MCF 10A (cell line): Measurements from ENCODE around the gene CTNNA1. TPM values are rescaled to one million over a fixed set of nuclear protein-coding genes. Genes with fewer than 3 reads are reported as not detected.

Experiments used
- BruUV-seq: library from RNA; stranded (reverse); fragments of 400-500 nt; replicated peaks from 2 replicates; lab custom pipeline; 2021; lab: Mats Ljungman, UMichigan
- CTCF ChIA-PET: fragments of 300-600 bp; sonication (Branson Sonifier 250); formaldehyde crosslinking; extraction: SDS; loops from one replicate; lab custom pipeline; 2021; ENCODE audit warnings: antibody characterized with exemption, inconsistent platforms; lab: Yijun Ruan, JAX
- POLR2A ChIA-PET: fragments of 300-600, 350-650 bp; sonication (Branson Sonifier 250); formaldehyde crosslinking; extraction: SDS; loops from one replicate; lab custom pipeline; 2020; ENCODE audit warnings: antibody characterized with exemption, inconsistent platforms; lab: Yijun Ruan, JAX
- DNase-seq: peaks from one replicate; pipeline ENCODE4 v3.0.0-alpha.2; 2018; ENCODE audit not compliant: unreplicated experiment
- H3K27ac Mint-ChIP-seq: one replicate; pipeline ENCODE4 v1.8.0; 2022; ENCODE audit warnings: mild to moderate bottlenecking, low read depth, mixed read lengths; ENCODE audit not compliant: unreplicated experiment
- H3K27me3 Mint-ChIP-seq: one replicate; pipeline ENCODE4 v1.8.0; 2022; ENCODE audit warnings: mixed read lengths; ENCODE audit not compliant: insufficient read depth, unreplicated experiment
- H3K36me3 Mint-ChIP-seq: one replicate; pipeline ENCODE4 v1.8.0; 2022; ENCODE audit warnings: mild to moderate bottlenecking, moderate library complexity, mixed read lengths; ENCODE audit not compliant: insufficient read depth, unreplicated experiment
- H3K4me1 Mint-ChIP-seq: one replicate; pipeline ENCODE4 v1.8.0; 2022; ENCODE audit warnings: mixed read lengths; ENCODE audit not compliant: insufficient read depth, unreplicated experiment
- H3K4me3 Mint-ChIP-seq: one replicate; pipeline ENCODE4 v1.8.0; 2022; ENCODE audit warnings: mild to moderate bottlenecking, moderate library complexity, mixed read lengths; ENCODE audit not compliant: unreplicated experiment
- H3K9me3 Mint-ChIP-seq: one replicate; pipeline ENCODE4 v1.8.0; 2022; ENCODE audit warnings: mixed read lengths; ENCODE audit not compliant: unreplicated experiment
- intact Hi-C: fragments of 100-400 bp; cut with micrococcal nuclease; formaldehyde crosslinking; loops from 2 replicates; pipeline ENCODE4 v1.14.1; 2022
- total RNA-seq: library from RNA; stranded (reverse); gene quantifications from 2 replicates; pipeline ENCODE4 v1.2.3, GENCODE V29; 2022
- TF ChIP-seq, protein P1 (sequence below): fragments of 200-600 bp; IDR thresholded peaks from one replicate; pipeline ENCODE4 v1.8.0; 2022; ENCODE audit warnings: antibody characterized with exemption, mild to moderate bottlenecking; ENCODE audit not compliant: unreplicated experiment

The CTNNA1 gene
- total RNA-seq, 1 experiment from 2014 or later: 519 TPM

DNA sequence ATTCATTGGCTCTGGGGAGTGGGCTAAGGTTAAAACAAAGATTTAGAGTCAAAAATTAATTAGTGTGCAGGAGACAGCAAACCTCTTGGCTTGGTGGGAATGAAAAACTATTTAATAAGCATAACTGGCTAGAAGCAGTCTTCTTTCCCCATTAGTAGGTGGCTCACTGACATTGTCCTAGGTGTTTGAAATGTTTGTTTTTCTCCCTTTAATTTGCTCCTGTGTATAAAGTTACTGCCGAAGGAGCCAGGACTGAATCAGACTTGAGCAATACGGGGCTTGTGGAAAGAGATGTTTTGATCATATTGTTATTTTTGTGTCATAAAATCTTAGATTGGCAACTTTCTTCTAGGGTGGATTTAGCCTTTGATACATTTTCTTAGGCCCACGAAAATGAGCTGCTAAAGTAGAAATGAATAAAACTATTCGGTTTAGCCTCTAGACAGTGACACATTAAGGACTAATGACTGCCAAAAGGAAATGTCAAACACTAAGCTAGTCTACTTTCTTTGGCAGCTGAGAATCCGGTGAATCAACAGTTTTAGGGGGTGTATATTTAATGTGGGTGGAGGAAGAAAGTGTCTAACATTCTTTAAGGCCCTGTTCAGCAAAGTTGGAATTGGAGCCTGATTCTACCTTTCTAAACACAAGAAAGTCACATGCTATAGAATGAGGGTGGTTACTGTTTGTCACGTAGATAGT, 91.7 kb downstream of the CTNNA1 start:
- Mint-ChIP-seq H3K27ac (peak overlapping the region; percentile 89), H3K27me3 (no peaks in the 10 kb centered on the region), H3K4me1 (peaks cover 42% of the 10 kb centered on the region), H3K4me3 (peak overlapping the region; percentile 7), H3K9me3 (no peaks in the 10 kb centered on the region), H3K36me3 (peaks cover 27% of the 10 kb centered on the region)
- POLR2A ChIA-PET: interaction anchor here (0.5 to 3.0 kb wide), 22 partner anchors 9 to 497 kb away, joined by 3 to 27 read pairs (median 4); partner anchors contain the start of genes CTNNA1, ETF1, HSPA9 and PAIP2
- TF ChIP-seq, protein P1, sequence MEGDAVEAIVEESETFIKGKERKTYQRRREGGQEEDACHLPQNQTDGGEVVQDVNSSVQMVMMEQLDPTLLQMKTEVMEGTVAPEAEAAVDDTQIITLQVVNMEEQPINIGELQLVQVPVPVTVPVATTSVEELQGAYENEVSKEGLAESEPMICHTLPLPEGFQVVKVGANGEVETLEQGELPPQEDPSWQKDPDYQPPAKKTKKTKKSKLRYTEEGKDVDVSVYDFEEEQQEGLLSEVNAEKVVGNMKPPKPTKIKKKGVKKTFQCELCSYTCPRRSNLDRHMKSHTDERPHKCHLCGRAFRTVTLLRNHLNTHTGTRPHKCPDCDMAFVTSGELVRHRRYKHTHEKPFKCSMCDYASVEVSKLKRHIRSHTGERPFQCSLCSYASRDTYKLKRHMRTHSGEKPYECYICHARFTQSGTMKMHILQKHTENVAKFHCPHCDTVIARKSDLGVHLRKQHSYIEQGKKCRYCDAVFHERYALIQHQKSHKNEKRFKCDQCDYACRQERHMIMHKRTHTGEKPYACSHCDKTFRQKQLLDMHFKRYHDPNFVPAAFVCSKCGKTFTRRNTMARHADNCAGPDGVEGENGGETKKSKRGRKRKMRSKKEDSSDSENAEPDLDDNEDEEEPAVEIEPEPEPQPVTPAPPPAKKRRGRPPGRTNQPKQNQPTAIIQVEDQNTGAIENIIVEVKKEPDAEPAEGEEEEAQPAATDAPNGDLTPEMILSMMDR: no peak
- CTCF ChIA-PET: interaction anchor here (0.7 to 2.1 kb wide), 6 partner anchors 19 to 108 kb away, joined by 3 to 9 read pairs (median 4); no protein-coding TSS in a partner anchor
- DNase-seq: peak; percentile 88
- BruUV-seq: no TSS peak
- intact Hi-C loops: no loop called here

DNA sequence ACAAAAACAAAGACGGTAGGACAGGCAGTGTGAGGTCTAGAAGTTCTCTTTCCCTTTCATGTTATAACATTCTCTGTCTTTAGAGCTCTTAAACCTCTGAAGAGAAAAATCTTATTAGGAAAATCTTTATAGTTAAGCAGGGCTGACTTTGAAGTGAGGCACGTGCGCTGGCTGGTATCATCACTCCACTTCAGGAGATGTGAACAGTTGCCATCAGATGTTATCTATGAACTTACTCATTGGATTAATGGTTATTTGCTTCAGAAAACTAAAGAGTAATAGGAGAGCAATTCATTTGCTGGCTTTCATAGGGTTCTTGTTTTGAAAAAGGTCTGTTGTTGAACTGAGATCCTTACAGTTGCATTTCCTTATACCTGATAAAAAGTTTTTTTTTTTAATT, 96.2 kb downstream of the CTNNA1 start:
- CTCF ChIA-PET: interaction anchor here (1.6 to 1.8 kb wide), 2 partner anchors 19 to 24 kb away, joined by 6 to 7 read pairs; no protein-coding TSS in a partner anchor
- Mint-ChIP-seq H3K9me3 (no peaks in the 10 kb centered on the region), H3K36me3 (peaks cover 7% of the 10 kb centered on the region), H3K4me1 (peaks cover 48% of the 10 kb centered on the region), H3K27me3 (no peaks in the 10 kb centered on the region), H3K27ac (peak overlapping the region; percentile 1), H3K4me3 (no peak overlapping the region)
- POLR2A ChIA-PET: interaction anchor here (0.7 to 1.7 kb wide), 5 partner anchors 8 to 711 kb away, joined by 3 to 11 read pairs (median 5); no protein-coding TSS in a partner anchor
- no peak for DNase-seq
- intact Hi-C loops: no loop called here
- TF ChIP-seq, protein P1: no peak
- BruUV-seq: no TSS peak

DNA sequence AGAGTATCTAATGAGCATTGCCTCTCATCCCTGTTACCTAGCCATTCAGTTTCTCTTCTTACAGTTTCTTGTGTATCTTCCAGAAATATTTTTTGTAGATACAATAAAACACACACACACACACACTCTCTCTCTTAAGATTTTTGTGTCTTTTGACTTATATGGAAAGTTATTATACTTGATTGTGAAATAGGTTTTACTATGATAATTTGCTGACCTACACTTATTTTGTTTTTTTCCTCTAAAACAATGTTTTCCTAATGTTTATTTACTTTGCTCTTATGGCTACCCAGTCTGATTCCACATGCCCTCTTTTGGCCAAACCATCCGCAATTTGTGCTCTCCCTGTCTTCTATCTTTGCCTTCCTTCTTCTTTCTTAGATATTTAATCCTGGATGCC, 96.7 kb downstream of the CTNNA1 start:
- Mint-ChIP-seq H3K27me3 (no peaks in the 10 kb centered on the region), H3K4me1 (peaks cover 44% of the 10 kb centered on the region), H3K4me3 (no peak overlapping the region), H3K36me3 (peaks cover 11% of the 10 kb centered on the region), H3K27ac (peak overlapping the region; percentile 1), H3K9me3 (no peaks in the 10 kb centered on the region)
- TF ChIP-seq, protein P1: no peak
- ChIA-PET POLR2A (interaction anchor here (1.4 to 1.7 kb wide), 2 partner anchors 8 to 16 kb away, joined by 6 to 11 read pairs; no protein-coding TSS in a partner anchor), CTCF (interaction anchor here (1.8 kb wide), 1 partner anchor 24 kb away, joined by 7 read pairs; no protein-coding TSS in a partner anchor)
- intact Hi-C loops: no loop called here
- DNase-seq: no peak
- no TSS peak for BruUV-seq

DNA sequence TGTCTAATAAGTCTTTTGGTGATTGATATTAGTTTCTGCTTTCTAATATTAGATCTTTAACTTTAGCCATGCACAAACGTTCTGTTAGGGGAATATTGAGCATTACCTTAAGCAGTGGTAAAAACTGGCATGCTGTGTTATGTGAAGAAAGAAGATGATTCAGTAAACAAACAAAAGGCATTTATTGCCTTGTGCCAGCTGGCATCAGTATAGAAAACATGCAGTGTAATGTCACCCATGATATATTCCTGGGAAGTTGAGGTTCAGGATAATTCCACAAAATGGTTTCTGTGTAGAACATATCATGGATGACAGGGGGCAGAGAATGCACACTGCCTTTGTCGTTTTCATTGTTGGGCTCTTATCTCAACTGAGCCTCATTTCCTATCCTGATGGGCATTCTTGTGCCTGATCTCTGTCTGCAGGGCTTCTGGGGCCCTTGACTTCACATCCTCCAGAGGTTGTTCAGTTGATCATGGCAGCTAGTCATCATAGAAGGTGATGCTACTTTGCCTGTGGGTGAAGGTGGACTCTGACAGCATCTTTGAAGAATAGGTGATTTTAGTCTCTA, 97.7 kb downstream of the CTNNA1 start:
- TF ChIP-seq, protein P1: no peak
- Mint-ChIP-seq H3K27me3 (no peaks in the 10 kb centered on the region), H3K27ac (no peak overlapping the region), H3K9me3 (no peaks in the 10 kb centered on the region), H3K4me3 (no peak overlapping the region), H3K36me3 (peaks cover 15% of the 10 kb centered on the region), H3K4me1 (peaks cover 35% of the 10 kb centered on the region)
- DNase-seq: peak; percentile 67
- POLR2A ChIA-PET: interaction anchor here (0.6 to 1.0 kb wide), 5 partner anchors 11 to 509 kb away, joined by 3 to 4 read pairs (median 3); no protein-coding TSS in a partner anchor
- BruUV-seq: no TSS peak
- CTCF ChIA-PET: no interaction called here
- intact Hi-C loops: no loop called here
